CMK (cell line): ENCODE data around the gene TMEM184B.
A peak's percentile ranks its signal among the peaks of the same experiment; 100 is the strongest.
"Not testable (repeated sequence)": the region's sequence is repeated elsewhere in the genome, so short reads cannot be mapped to it uniquely, and the experiment has no call there.

Experiments used
- DNase-seq: peaks from one replicate; pipeline ENCODE4 v3.0.0-alpha.2; 2010; ENCODE audit warnings: low read depth

The TMEM184B gene

DNA sequence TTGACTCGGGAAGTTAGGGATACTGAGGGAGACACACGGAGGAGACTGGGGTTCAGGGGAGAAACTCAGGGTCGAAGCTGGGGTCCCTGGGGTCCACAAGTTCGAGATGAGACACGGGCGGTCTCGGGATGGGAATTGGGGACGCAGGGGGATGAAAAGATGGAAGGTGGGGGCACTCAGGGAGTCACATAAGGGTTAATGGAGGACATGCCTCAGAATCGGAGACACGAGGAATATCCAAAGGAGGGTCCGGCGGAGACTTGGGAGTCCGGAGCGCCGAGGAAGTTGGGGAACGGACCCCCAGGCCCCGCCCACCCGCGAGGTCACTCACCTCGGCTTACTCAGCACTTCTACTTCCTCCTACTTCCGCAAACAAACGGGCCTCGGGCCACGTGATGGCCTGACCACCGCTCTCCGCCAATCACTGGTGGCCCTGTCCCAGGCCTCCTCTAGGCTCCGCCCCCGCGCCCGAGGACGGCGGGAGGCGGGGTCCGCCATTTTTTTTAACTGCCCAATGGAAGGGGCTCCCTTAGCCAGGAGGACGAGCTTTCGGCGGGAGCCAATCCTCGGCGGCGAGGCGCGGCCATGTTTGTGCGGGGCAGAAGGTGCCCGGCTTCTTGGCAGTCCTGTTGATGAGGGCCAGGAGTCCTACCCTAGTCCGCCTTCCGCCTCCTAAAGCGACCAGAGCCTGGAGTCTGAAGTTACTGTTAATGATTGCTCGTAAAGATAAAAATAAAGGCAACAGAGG is 91.2 kb downstream of the TMEM184B start, which contains the start of gene PLA2G6:
Gene PLA2G6 (minus strand): TSS at position 378 of the 748 bp plus-strand sequence. CDS start 12,404 bp downstream, outside the sequence.
- peak; percentile 96 for DNase-seq

DNA sequence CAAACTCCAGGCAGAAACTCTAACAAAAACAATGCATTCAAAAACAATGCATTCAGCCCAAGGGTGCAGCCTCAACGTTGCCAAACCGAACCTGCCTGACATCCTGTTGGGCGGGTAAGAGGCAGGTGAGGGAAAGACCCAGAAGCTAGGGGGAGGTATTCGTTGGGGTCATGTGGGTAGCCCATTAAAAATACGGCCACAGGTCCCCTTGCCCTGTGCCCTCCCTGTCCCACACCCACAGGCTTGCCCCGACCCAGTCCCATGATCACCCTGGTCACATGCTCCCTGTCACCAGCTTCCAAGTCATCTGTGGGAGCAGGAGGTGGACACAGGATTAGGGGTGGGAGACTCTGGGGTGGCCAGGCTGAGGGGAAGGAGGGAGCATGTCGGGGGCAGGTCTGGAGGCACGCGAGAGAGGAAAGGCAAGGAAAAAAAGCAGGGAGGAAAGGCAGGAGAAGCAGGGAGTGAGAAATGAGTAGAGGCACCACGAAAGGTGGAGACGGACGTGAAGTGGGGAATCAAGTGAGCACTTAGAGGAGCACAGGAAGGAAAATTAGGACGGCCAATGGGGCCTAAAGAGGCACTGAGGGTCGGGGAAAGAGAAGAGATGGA is 91.9 kb downstream of the TMEM184B start:
- DNase-seq: no peak

DNA sequence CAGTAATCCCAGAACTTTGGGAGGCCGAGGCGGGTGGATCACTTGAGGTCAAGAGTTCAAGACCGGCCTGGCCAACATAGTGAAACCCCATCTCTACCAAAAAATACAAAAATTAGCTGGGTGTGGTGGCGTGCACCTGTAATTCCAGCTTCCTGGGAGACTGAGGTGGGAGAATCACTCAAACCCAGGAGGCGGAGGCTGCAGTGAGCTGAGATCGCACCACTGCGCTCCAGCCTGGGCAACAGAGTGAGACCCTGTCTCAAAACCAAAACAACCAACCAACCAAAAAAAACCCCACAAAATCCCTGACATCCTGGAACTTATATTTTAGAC is 94.2 kb downstream of the TMEM184B start:
- DNase-seq: not testable (repeated sequence)

DNA sequence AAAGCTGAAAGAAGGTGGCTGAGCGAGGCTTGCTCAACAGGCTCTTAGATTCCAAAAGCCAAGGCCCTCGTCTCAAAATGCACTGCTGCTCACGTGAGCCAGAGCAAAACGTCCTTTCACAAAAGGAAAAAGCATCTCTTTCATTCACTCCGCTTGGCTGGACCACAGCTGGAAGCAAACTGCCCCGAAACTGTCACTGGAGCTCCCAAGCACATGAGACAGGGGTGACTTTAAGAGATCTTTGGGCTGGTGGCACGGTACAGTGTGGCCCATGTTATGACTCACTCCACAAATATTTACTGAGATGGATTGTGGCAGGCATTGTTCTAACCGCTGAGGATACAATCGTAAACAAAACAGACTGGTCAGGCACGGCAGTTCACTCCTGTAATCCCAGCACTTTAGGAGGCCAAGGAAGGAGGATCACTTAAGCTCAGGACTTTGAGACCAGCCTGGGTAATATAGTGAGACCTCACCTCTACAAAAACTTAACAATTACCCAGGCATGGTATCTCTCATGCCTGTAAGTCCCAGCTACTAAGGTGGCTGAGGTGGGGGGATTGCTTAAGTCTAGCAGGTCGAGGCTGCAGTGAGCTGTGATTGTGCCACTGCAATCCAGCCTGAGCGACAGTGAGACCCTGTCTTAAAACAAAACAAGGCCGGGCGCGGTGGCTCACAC is 94.7 kb downstream of the TMEM184B start:
- no peak for DNase-seq

DNA sequence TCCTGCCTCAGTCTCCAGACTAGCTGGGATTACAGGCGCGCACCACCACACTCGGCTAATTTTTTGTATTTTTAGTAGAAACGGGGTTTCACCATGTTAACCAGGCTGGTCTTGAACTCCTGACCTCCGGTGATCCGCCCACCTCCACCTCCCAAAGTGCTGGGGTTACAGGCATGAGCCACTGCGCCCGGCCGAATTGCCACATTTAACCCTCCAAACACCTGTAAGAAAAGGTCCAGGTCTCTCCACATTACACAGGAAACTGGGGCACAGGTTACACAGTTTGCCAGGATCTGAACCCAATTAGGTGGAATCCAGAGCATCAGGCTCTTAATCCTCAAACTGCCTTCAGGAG is 95.3 kb downstream of the TMEM184B start:
- not testable (repeated sequence) for DNase-seq

DNA sequence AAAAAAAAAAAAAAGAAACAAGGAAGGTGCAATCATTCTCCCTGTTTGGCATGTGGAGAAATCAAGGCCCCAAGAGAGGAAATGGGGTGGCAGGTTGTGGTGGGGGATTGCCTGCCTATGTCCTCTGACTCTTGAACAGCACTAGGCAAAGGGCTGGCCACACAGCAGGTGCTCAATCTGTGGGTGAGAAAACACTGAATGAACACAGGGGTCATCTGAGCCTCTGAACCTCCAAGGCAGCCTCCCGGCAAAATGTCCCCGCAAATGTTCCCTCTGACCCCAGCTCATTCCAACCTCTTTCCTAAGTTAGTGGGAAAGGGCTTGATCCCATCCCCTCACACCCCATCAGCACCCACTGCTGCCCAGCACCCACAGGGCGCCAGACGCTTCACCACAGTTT is 95.8 kb downstream of the TMEM184B start:
- DNase-seq: no peak

DNA sequence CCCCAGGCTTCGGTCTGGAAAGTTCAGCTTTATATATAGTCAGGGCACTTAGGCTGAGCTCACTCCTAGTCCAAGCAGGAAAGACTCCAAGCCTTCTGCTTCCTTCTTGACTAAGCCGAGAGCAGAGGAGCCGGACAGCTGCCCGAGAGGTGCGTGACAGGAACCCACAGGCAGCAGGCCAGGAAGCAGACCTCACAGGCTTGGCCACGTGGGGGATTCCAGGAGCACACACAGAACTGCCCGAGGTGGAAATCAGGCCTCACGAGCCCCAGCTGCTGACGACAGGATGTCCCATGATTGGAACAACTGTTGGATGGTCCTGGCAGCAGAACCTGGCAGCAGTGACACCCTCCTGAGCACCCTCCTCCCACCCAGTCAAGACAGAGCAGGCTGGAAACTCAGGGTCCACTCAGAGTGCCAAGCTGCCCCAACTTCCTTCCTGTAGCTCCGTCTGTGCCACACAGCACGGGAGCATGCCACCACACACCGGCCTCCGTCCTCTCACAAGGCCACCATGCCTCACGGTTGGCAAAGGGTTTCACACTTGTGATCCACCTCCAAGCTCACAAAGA is 96.6 kb downstream of the TMEM184B start:
- peak; percentile 83 for DNase-seq

DNA sequence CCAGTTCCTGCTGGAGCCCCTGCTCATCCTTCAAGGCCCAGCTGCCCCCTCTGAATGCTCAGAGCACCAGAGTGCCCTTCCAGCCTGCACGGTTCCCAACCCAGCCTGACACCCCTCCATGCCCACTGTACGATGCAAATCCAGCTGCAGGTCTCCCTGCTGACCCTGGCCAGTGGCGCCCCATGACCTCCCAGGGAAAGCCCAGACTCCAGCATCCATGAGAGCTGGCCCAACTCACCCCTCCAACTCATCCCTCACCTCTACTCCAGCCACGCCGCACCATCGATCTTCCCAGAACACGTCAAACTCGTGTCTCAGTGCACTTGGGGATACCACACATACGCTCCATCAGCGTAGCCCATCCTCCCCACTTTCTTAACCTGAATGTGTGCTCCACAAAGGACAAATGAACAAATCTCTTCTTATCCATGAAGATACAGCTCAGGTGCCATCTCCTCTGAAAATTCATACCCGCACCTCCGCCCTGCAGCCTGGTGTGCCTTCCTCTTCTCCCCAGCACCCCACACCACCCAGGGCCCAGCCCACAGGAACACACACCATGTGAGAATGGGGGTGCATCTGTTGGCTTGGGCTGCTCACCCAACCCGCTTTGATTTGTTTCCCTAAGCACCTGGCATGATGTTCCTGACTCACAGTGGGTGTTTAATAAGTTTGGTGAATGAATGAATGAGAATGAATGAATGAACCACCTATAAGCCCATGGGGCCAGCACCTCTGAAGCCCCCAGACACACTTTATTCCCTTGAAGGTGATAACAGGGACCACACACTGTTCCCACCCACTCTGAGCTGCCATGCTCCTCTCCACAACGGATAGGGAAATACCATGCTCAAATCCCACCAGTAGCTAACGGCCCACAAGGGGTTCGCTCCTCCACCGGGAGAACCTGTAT is 97.3 kb downstream of the TMEM184B start:
- DNase-seq: no peak

DNA sequence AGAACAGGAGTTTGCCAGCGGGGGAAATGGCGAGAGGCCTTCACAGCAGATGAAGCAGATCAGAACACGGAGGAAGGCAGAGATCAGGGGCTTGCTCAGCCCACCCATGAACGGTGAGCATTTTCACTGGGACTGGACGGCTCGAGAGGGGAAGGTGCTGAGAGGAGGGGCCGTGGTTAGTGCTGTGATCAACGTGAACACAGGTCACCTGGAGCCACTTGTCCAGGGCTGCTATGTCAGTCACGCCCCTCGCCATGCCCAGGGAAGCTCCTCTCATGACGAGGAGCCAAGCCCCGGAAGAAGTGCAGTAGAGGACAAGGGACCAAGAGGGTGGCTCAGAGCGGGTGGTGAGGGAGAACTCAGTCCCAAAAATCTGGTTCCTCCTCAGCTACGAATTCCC is 98.2 kb downstream of the TMEM184B start:
- no peak for DNase-seq

DNA sequence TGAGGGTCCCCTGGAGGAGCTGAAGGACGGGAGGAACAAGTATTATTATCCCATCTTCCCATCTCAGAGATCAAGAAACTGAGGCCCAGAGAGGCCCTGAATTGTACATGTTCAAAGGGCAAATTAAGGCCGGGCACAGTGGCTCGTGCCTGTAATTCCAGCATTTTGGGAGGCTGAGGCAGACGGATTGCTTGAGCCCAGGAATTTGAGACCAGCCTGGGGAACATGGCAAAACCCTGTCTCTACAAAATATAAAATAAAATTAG is 99.2 kb downstream of the TMEM184B start:
- no peak for DNase-seq

DNA sequence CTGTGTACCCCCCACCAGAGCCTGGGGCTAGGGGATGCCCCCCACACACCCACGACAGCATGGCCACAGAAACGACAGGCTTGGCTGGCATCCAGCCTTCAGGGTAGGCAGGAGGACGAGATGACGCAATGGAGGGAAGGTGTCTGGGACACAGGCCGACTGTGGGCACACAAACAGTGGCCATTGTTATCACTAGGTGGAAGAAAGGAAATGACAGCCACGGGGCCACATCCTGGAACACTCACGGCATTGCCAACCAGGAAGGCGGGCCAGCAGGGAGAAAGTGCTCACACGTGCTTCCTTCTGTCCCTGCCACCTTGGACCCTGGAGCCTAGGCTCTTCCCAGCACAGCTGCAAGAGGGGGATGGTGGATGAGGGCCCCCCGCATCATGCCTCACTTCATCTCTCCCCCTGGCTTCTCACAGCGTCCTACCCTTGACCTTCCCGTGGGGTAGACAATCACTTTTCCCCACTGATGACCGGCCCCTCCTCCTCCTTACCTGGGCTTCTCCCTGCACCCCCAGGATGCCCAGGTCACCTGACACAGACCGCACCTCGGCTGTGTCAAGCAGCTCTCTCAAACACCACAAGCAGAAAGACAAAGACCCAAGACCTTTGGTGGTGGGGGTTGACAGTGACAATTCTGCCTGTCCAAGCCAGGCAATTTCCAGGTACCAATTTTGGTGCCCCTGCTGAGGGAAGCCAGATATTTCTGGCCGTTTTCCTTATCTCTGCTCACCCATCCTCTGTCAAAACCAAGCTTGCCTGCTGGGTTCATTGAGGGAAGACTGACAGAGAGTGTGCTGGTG is 99.8 kb downstream of the TMEM184B start:
- DNase-seq: no peak

DNA sequence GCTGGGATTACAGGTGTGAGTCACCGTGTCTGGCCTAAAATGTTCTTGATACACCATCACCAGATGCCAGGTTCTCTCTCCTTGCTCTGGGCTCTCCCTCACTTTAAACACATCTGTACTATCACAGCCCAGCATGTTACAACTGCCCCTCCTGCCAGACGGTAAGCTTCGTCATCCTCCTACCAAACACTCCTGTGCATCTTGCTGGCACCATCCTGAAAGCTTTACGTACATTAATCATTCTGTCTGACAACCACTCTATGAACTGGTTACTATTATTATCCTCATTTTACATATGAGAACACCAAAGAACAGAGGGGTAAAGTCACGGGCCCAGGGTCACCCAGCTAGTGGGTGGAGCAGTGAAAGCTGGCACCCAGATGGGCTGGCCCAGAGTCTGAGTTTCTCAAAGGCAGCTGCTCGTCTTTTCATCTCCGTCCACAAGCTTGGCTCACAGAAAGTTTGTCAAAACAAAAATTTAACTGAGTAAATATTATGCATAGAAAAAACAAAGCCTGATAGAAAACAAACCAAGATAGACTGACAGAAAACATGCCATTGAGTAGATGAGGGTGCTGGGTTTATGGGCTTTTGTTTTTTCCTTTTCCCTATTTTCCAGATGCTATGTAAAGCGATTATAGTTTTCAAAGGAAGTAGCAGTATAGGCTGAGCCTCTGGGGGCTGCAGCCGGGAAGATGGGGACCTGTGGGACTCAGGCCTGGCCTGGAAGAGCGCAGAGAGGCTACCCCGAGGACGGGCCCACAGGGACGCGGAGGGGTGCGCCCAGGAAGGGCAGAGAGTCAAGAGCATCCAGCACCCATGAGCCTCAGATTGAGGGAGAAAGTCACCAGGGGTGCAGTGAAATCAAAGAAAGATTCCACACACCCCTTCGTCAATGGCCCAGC is 100.6 kb downstream of the TMEM184B start:
- no peak for DNase-seq

DNA sequence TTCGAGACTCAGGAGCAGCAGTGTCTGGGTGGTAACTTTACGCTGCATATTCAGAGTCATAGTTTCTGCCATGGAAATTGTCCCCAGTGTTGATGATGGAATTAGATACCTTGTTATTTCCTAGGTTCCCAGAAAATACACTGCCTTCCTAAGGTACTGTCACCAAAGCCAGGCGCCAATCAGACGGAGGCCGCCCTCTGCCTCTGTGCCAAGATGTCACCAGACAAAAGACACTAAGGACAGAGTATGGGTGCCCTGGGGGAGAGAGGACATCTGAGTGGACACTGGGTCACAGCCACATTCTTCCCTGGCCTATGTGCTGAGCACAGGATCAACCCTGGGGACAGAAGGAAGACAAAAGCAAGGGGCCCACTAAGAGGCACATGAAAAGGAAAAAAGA is 102.3 kb downstream of the TMEM184B start:
- DNase-seq: no peak
